GM23338 (cell line): ENCODE results near the gene BATF3. TPM values are rescaled to one million over a fixed set of nuclear protein-coding genes. Genes with fewer than 3 reads are reported as not detected.

Experiments
- CREB1 ChIP-seq: fragments of 250-450 bp; sonication (Bioruptor Pico); IDR thresholded peaks from 2 replicates; pipeline ENCODE4 v1.5.0; 2020; ENCODE audit warnings: low read depth, mild to moderate bottlenecking, moderate library complexity
- NANOG ChIP-seq: IDR thresholded peaks from 2 replicates; pipeline ENCODE4 v1.6.1; 2016; ENCODE audit warnings: antibody characterized with exemption, borderline replicate concordance
- POLR2AphosphoS5 ChIP-seq: IDR thresholded peaks from 2 replicates; pipeline ENCODE4 v1.6.1; 2016; ENCODE audit warnings: antibody characterized with exemption, low read depth
- STAT1 ChIP-seq: IDR thresholded peaks from one replicate; pipeline ENCODE4 v1.6.1; 2016; ENCODE audit warnings: antibody characterized with exemption; ENCODE audit not compliant: unreplicated experiment
- ZNF114 ChIP-seq: fragments of 250-450 bp; sonication (Bioruptor Pico); IDR thresholded peaks from 2 replicates; pipeline ENCODE4 v1.5.0; 2020; ENCODE audit warnings: mild to moderate bottlenecking, moderate library complexity
- ZNF331 ChIP-seq: fragments of 250-450 bp; sonication (Bioruptor Pico); IDR thresholded peaks from 2 replicates; pipeline ENCODE4 v1.5.0; 2020; ENCODE audit warnings: low read depth, mild to moderate bottlenecking, moderate library complexity
- polyA plus RNA-seq: library from polyadenylated mRNA; unstranded; fragments of >200 nt; fragmentation: Nextera tagmentation; extraction: Ambion mirVana; gene quantifications from 2 replicates; pipeline ENCODE4 v1.2.1, GENCODE V29; 2016
- total RNA-seq: library from RNA; depleted of rRNA; stranded (reverse); fragments of >200 nt; shearing (Covaris generic); gene quantifications from 2 replicates; pipeline ENCODE4 v1.2.3, GENCODE V29; 2014
- TF ChIP-seq, protein P1 (sequence below): fragments of 250-450 bp; sonication (Bioruptor Pico); IDR thresholded peaks from 2 replicates; pipeline ENCODE4 v1.5.0; 2020; ENCODE audit warnings: mild to moderate bottlenecking, moderate library complexity
- TF ChIP-seq, protein P2 (sequence below), 2 experiments: fragments of 200-600 bp in 1 of 2; sonication (generic) in 1 of 2; conservative IDR thresholded peaks; 2 replicates each; pipeline versions ENCODE4 v1.5.1 to v1.6.1; 2016 to 2017; ENCODE audit warnings: antibody characterized with exemption in 2 of 2, low read depth in 2 of 2, mild to moderate bottlenecking in 2 of 2, moderate library complexity in 1 of 2
- TF ChIP-seq, protein P3 (sequence below): IDR thresholded peaks from 2 replicates; pipeline ENCODE4 v1.6.1; 2016; ENCODE audit warnings: antibody characterized with exemption

BATF3 gene
- total and polyA plus RNA-seq, 2 experiments from 2014 or later, result 3.6 to 7.8 TPM

DNA sequence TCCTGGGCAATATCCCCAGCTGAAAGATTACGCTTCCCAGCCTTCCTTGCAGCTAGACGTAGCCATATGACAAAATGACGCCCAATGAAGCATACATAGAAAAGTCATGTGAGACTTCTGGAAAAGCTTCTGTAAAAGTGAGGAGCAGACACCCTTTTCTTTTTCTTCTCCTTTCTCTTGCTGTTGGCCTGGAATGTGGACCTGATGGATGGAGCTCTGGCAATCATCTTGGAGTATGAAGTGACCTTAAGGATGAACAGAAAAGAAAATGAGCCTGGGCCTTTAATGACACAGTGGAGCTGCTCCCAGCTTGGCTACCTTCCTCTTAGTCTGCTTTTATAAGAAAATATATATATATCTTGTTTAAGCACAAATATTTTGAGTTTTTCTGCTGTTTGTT lies 24.8 kb downstream of the BATF3 start (continued):
- TF ChIP-seq, protein P1, sequence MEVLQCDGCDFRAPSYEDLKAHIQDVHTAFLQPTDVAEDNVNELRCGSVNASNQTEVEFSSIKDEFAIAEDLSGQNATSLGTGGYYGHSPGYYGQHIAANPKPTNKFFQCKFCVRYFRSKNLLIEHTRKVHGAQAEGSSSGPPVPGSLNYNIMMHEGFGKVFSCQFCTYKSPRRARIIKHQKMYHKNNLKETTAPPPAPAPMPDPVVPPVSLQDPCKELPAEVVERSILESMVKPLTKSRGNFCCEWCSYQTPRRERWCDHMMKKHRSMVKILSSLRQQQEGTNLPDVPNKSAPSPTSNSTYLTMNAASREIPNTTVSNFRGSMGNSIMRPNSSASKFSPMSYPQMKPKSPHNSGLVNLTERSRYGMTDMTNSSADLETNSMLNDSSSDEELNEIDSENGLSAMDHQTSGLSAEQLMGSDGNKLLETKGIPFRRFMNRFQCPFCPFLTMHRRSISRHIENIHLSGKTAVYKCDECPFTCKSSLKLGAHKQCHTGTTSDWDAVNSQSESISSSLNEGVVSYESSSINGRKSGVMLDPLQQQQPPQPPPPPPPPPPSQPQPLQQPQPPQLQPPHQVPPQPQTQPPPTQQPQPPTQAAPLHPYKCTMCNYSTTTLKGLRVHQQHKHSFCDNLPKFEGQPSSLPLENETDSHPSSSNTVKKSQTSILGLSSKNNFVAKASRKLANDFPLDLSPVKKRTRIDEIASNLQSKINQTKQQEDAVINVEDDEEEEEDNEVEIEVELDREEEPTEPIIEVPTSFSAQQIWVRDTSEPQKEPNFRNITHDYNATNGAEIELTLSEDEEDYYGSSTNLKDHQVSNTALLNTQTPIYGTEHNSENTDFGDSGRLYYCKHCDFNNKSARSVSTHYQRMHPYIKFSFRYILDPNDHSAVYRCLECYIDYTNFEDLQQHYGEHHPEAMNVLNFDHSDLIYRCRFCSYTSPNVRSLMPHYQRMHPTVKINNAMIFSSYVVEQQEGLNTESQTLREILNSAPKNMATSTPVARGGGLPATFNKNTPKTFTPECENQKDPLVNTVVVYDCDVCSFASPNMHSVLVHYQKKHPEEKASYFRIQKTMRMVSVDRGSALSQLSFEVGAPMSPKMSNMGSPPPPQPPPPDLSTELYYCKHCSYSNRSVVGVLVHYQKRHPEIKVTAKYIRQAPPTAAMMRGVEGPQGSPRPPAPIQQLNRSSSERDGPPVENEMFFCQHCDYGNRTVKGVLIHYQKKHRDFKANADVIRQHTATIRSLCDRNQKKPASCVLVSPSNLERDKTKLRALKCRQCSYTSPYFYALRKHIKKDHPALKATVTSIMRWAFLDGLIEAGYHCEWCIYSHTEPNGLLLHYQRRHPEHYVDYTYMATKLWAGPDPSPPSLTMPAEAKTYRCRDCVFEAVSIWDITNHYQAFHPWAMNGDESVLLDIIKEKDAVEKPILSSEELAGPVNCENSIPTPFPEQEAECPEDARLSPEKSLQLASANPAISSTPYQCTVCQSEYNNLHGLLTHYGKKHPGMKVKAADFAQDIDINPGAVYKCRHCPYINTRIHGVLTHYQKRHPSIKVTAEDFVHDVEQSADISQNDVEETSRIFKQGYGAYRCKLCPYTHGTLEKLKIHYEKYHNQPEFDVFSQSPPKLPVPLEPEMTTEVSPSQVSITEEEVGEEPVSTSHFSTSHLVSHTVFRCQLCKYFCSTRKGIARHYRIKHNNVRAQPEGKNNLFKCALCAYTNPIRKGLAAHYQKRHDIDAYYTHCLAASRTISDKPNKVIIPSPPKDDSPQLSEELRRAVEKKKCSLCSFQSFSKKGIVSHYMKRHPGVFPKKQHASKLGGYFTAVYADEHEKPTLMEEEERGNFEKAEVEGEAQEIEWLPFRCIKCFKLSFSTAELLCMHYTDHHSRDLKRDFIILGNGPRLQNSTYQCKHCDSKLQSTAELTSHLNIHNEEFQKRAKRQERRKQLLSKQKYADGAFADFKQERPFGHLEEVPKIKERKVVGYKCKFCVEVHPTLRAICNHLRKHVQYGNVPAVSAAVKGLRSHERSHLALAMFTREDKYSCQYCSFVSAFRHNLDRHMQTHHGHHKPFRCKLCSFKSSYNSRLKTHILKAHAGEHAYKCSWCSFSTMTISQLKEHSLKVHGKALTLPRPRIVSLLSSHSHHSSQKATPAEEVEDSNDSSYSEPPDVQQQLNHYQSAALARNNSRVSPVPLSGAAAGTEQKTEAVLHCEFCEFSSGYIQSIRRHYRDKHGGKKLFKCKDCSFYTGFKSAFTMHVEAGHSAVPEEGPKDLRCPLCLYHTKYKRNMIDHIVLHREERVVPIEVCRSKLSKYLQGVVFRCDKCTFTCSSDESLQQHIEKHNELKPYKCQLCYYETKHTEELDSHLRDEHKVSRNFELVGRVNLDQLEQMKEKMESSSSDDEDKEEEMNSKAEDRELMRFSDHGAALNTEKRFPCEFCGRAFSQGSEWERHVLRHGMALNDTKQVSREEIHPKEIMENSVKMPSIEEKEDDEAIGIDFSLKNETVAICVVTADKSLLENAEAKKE, result no peak
- TF ChIP-seq STAT1 (no peak), ZNF331 (CRISPR knock-in tag) (no peak), POLR2AphosphoS5 (no peak), ZNF114 (CRISPR knock-in tag) (no peak), NANOG (no peak), CREB1 (no peak)
- TF ChIP-seq, protein P2, sequence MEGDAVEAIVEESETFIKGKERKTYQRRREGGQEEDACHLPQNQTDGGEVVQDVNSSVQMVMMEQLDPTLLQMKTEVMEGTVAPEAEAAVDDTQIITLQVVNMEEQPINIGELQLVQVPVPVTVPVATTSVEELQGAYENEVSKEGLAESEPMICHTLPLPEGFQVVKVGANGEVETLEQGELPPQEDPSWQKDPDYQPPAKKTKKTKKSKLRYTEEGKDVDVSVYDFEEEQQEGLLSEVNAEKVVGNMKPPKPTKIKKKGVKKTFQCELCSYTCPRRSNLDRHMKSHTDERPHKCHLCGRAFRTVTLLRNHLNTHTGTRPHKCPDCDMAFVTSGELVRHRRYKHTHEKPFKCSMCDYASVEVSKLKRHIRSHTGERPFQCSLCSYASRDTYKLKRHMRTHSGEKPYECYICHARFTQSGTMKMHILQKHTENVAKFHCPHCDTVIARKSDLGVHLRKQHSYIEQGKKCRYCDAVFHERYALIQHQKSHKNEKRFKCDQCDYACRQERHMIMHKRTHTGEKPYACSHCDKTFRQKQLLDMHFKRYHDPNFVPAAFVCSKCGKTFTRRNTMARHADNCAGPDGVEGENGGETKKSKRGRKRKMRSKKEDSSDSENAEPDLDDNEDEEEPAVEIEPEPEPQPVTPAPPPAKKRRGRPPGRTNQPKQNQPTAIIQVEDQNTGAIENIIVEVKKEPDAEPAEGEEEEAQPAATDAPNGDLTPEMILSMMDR (conservative IDR thresholded peaks at IDR 0.05; ENCODE audit: low read depth in 2 of 2), result no peak
- TF ChIP-seq, protein P3, sequence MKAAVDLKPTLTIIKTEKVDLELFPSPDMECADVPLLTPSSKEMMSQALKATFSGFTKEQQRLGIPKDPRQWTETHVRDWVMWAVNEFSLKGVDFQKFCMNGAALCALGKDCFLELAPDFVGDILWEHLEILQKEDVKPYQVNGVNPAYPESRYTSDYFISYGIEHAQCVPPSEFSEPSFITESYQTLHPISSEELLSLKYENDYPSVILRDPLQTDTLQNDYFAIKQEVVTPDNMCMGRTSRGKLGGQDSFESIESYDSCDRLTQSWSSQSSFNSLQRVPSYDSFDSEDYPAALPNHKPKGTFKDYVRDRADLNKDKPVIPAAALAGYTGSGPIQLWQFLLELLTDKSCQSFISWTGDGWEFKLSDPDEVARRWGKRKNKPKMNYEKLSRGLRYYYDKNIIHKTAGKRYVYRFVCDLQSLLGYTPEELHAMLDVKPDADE, result no peak
